Spleen (tissue), 7 donors: ENCODE data around the gene WDR38.

ENCODE experiments used
- POLR2A ChIP-seq, 3 donors: fragments of 450-650 bp; IDR thresholded peaks; one replicate each; pipeline ENCODE4 v1.5.1; 2017; ENCODE audit warnings: antibody characterized with exemption in 3 of 3, mild to moderate bottlenecking in 1 of 3
- TF ChIP-seq, protein P1 (sequence below), 11 experiments: fragments of 200-600 bp in 7 of 11; fragments of 450-650 bp in 4 of 11; sonication (generic) in 4 of 11; IDR thresholded peaks in 8 of 11; conservative IDR thresholded peaks in 3 of 11; 1 replicate in 7 of 11; 2 replicates in 4 of 11; pipeline versions ENCODE4 v1.4.0 to v1.8.0; 2016 to 2021; ENCODE audit warnings: antibody characterized with exemption in 11 of 11, inconsistent platforms in 4 of 11, mild to moderate bottlenecking in 1 of 11
- donor health status: DM: no; HTN: no; CAD: no; lungs with moderate emphysema.
- donor health status: DM: no; HTN: no; CAD: no.
- donor health status: DM: no; HTN: no; CAD: no.

- TF ChIP-seq, protein P1, sequence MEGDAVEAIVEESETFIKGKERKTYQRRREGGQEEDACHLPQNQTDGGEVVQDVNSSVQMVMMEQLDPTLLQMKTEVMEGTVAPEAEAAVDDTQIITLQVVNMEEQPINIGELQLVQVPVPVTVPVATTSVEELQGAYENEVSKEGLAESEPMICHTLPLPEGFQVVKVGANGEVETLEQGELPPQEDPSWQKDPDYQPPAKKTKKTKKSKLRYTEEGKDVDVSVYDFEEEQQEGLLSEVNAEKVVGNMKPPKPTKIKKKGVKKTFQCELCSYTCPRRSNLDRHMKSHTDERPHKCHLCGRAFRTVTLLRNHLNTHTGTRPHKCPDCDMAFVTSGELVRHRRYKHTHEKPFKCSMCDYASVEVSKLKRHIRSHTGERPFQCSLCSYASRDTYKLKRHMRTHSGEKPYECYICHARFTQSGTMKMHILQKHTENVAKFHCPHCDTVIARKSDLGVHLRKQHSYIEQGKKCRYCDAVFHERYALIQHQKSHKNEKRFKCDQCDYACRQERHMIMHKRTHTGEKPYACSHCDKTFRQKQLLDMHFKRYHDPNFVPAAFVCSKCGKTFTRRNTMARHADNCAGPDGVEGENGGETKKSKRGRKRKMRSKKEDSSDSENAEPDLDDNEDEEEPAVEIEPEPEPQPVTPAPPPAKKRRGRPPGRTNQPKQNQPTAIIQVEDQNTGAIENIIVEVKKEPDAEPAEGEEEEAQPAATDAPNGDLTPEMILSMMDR (IDR thresholded peaks at IDR 0.05 in 8 of 11, conservative IDR thresholded peaks at IDR 0.05 in 3 of 11) = no peak
- TF ChIP-seq POLR2A (IDR thresholded peaks at IDR 0.05) = no peak
Observed at GRCh38 chr9:124854822-124855221, 1.6 kb downstream of the WDR38 start.
